Measurements from ENCODE around the gene COL9A3. TPM values are rescaled to one million over a fixed set of nuclear protein-coding genes. Genes with fewer than 3 reads are reported as not detected.

Gene COL9A3
- total RNA-seq, 1 donor from 2014 or later, result 78.7 TPM

- H3K4me1 Mint-ChIP-seq (ENCODE audit: low read depth, unreplicated experiment), result peaks cover 19% of the 10 kb centered on the region
- peaks cover 4% of the 10 kb centered on the region for H3K27me3 Mint-ChIP-seq (ENCODE audit: unreplicated experiment)
- no peak overlapping the region for H3K4me3 Mint-ChIP-seq (ENCODE audit: unreplicated experiment)
- no peak for DNase-seq
- H3K27ac Mint-ChIP-seq (ENCODE audit: unreplicated experiment), result no peak overlapping the region
- no peak for TF ChIP-seq CTCF (IDR thresholded peaks at IDR 0.05; ENCODE audit: partially characterized antibody, unreplicated experiment)
- no peaks in the 10 kb centered on the region for H3K36me3 Mint-ChIP-seq (ENCODE audit: unreplicated experiment)
- H3K9me3 Mint-ChIP-seq (ENCODE audit: unreplicated experiment), result no peaks in the 10 kb centered on the region
These were observed 11.8 kb downstream of the COL9A3 start for GRCh38 chr20:62828511-62829230.

GRCh38 chr20:62829231-62830230 is 12.7 kb downstream of the COL9A3 start:
- DNase-seq, result no peak
- H3K27me3 Mint-ChIP-seq (ENCODE audit: unreplicated experiment), result peaks cover 4% of the 10 kb centered on the region
- H3K4me1 Mint-ChIP-seq (ENCODE audit: low read depth, unreplicated experiment), result peaks cover 19% of the 10 kb centered on the region
- H3K27ac Mint-ChIP-seq (ENCODE audit: unreplicated experiment), result no peak overlapping the region
- no peaks in the 10 kb centered on the region for H3K36me3 Mint-ChIP-seq (ENCODE audit: unreplicated experiment)
- H3K4me3 Mint-ChIP-seq (ENCODE audit: unreplicated experiment), result no peak overlapping the region
- no peaks in the 10 kb centered on the region for H3K9me3 Mint-ChIP-seq (ENCODE audit: unreplicated experiment)
- no peak for TF ChIP-seq CTCF (IDR thresholded peaks at IDR 0.05; ENCODE audit: partially characterized antibody, unreplicated experiment)

GRCh38 chr20:62830251-62830650 is 13.4 kb downstream of the COL9A3 start:
- Mint-ChIP-seq H3K9me3 (ENCODE audit: unreplicated experiment) (no peaks in the 10 kb centered on the region), H3K4me1 (ENCODE audit: low read depth, unreplicated experiment) (peaks cover 23% of the 10 kb centered on the region), H3K36me3 (ENCODE audit: unreplicated experiment) (no peaks in the 10 kb centered on the region), H3K27me3 (ENCODE audit: unreplicated experiment) (peaks cover 4% of the 10 kb centered on the region), H3K27ac (ENCODE audit: unreplicated experiment) (no peak overlapping the region), H3K4me3 (ENCODE audit: unreplicated experiment) (no peak overlapping the region)
- no peak for TF ChIP-seq CTCF (IDR thresholded peaks at IDR 0.05; ENCODE audit: partially characterized antibody, unreplicated experiment)
- no peak for DNase-seq

GRCh38 chr20:62830821-62831220 is 14.0 kb downstream of the COL9A3 start:
- peaks cover 4% of the 10 kb centered on the region for H3K27me3 Mint-ChIP-seq (ENCODE audit: unreplicated experiment)
- H3K36me3 Mint-ChIP-seq (ENCODE audit: unreplicated experiment), result no peaks in the 10 kb centered on the region

More at GRCh38 chr20:62830821-62831220, 14.0 kb downstream of the COL9A3 start:
- TF ChIP-seq CTCF (IDR thresholded peaks at IDR 0.05; ENCODE audit: partially characterized antibody, unreplicated experiment), result no peak
- H3K4me3 Mint-ChIP-seq (ENCODE audit: unreplicated experiment), result no peak overlapping the region
- H3K4me1 Mint-ChIP-seq (ENCODE audit: low read depth, unreplicated experiment), result peaks cover 28% of the 10 kb centered on the region
- DNase-seq, result peak; percentile 33
- no peaks in the 10 kb centered on the region for H3K9me3 Mint-ChIP-seq (ENCODE audit: unreplicated experiment)
- peak overlapping the region; percentile 5 for H3K27ac Mint-ChIP-seq (ENCODE audit: unreplicated experiment)
